Activated CD4-positive, alpha-beta T cell treated with anti-CD3 and anti-CD28 coated beads, Interleukin-2, amount 10 ng/mL, durations not matched to agents 7 days and 5 days (primary cell): ENCODE measurements around the gene FOXD4L6. TPM values are rescaled to one million over a fixed set of nuclear protein-coding genes. Genes with fewer than 3 reads are reported as not detected.
"Not testable (repeated sequence)": the region's sequence is repeated elsewhere in the genome, so short reads cannot be mapped to it uniquely, and the experiment has no call there.

ENCODE experiments used
- CTCF ChIA-PET: fragments of 350-600 bp; sonication (Branson Sonifier 250); formaldehyde crosslinking; loops from one replicate; lab custom pipeline; 2021; ENCODE audit warnings: antibody characterized with exemption; lab: Charles Lee
- POLR2A ChIA-PET: fragments of 350-600 bp; sonication (Branson Sonifier 250); formaldehyde crosslinking; loops from one replicate; lab custom pipeline; 2021; ENCODE audit warnings: antibody characterized with exemption; lab: Charles Lee
- DNase-seq: peaks from one replicate; pipeline ENCODE4 v3.0.0-alpha.2; 2020
- H3K27ac Mint-ChIP-seq: one replicate; pipeline ENCODE4 v1.8.0; 2021; ENCODE audit warnings: mild to moderate bottlenecking, moderate library complexity, mixed read lengths
- H3K27me3 Mint-ChIP-seq: one replicate; pipeline ENCODE4 v1.8.0; 2021; ENCODE audit warnings: mixed read lengths
- H3K36me3 Mint-ChIP-seq: one replicate; pipeline ENCODE4 v1.8.0; 2021; ENCODE audit warnings: low read depth, mixed read lengths
- H3K4me1 Mint-ChIP-seq: one replicate; pipeline ENCODE4 v1.8.0; 2021; ENCODE audit warnings: mixed read lengths
- H3K4me3 Mint-ChIP-seq: one replicate; pipeline ENCODE4 v1.8.0; 2021; ENCODE audit warnings: mild to moderate bottlenecking, moderate library complexity, mixed read lengths
- H3K9me3 Mint-ChIP-seq: one replicate; pipeline ENCODE4 v1.8.0; 2021; ENCODE audit warnings: mixed read lengths
- total RNA-seq, 2 experiments: library from RNA; stranded (reverse); gene quantifications; one replicate each; pipeline ENCODE4 v1.2.3, GENCODE V29; 2021

FOXD4L6 gene
- total RNA-seq, 2 experiments from 2014 or later: not detected

GRCh38 chr9:41113348-41113747, 15.1 kb downstream of the FOXD4L6 start:
- H3K9me3 Mint-ChIP-seq, POLR2A ChIA-PET, H3K27ac Mint-ChIP-seq, DNase-seq, H3K4me1 Mint-ChIP-seq, H3K4me3 Mint-ChIP-seq, CTCF ChIA-PET, H3K27me3 Mint-ChIP-seq, H3K36me3 Mint-ChIP-seq: not testable (repeated sequence)

GRCh38 chr9:41111414-41111813, 17.1 kb downstream of the FOXD4L6 start:
- H3K27me3 Mint-ChIP-seq, H3K36me3 Mint-ChIP-seq, POLR2A ChIA-PET, H3K9me3 Mint-ChIP-seq, DNase-seq, CTCF ChIA-PET, H3K4me3 Mint-ChIP-seq, H3K4me1 Mint-ChIP-seq, H3K27ac Mint-ChIP-seq: not testable (repeated sequence)

DNA sequence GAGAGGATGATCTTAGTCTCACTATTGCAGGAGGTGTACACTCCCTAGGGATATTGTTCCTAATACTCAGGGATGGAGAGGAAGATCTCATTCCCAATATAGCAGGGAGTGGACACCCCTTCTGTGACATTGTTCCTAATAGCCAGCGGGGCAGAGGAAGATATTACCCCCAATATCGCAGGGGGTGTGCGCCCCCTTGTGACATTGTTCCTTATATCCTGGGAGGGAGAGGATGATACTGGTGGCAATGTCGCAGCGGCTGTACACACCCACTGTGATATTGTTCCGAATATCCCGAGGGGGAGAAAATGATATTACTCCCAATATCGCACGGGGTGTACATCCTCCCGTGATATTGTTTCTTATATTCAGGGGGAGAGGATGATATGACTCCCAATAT, 17.6 kb downstream of the FOXD4L6 start:
- DNase-seq, H3K9me3 Mint-ChIP-seq, H3K27me3 Mint-ChIP-seq, H3K4me3 Mint-ChIP-seq, H3K36me3 Mint-ChIP-seq, H3K4me1 Mint-ChIP-seq, H3K27ac Mint-ChIP-seq, POLR2A ChIA-PET, CTCF ChIA-PET: not testable (repeated sequence)

- DNase-seq, POLR2A ChIA-PET, H3K4me3 Mint-ChIP-seq: not testable (repeated sequence)
Measured at GRCh38 chr9:41109253-41109652, 19.2 kb downstream of the FOXD4L6 start.

GRCh38 chr9:41108816-41109215, 19.7 kb downstream of the FOXD4L6 start:
- H3K9me3 Mint-ChIP-seq, CTCF ChIA-PET, DNase-seq, H3K27ac Mint-ChIP-seq, H3K27me3 Mint-ChIP-seq, H3K4me1 Mint-ChIP-seq, H3K4me3 Mint-ChIP-seq, H3K36me3 Mint-ChIP-seq, POLR2A ChIA-PET: not testable (repeated sequence)

More at GRCh38 chr9:41109253-41109652, 19.2 kb downstream of the FOXD4L6 start:
- H3K9me3 Mint-ChIP-seq, H3K4me1 Mint-ChIP-seq, H3K27ac Mint-ChIP-seq, CTCF ChIA-PET, H3K27me3 Mint-ChIP-seq, H3K36me3 Mint-ChIP-seq: not testable (repeated sequence)

DNA sequence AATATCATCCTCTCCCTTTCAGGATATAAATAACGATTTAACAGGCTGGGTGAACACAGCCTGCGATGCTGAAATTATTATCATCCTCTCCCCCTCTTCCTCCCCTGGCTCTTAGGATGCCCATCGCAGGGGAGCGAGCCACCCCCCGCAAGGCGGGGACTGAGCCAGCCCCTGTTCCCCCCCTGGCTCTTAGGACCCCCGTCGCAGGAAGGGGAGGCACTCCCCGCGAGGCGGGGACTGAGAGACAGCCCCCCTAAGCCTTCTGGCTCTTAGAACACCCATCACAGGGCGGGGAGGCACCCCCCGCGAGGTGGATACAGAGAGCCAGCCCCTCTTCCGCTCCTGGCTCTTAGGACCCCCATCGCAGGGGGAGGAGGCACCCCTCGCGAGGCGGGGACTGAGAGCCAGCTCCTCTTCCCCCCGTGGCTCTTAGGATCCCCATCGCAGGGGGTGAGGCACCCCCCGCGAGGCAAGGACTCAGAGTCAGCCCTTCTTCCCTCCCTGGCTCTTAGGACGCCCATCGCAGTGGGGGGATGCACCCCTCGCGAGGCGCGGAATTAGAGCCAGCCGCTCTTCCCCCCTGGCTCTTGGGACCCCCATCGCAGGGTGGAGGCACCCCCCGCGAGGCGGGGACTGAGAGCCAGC, 21.9 kb downstream of the FOXD4L6 start:
- POLR2A ChIA-PET, H3K27ac Mint-ChIP-seq, H3K4me1 Mint-ChIP-seq, CTCF ChIA-PET, H3K4me3 Mint-ChIP-seq, H3K9me3 Mint-ChIP-seq, H3K27me3 Mint-ChIP-seq, H3K36me3 Mint-ChIP-seq, DNase-seq: not testable (repeated sequence)

- H3K4me3 Mint-ChIP-seq, H3K36me3 Mint-ChIP-seq, H3K9me3 Mint-ChIP-seq, DNase-seq, H3K4me1 Mint-ChIP-seq, CTCF ChIA-PET, POLR2A ChIA-PET, H3K27me3 Mint-ChIP-seq, H3K27ac Mint-ChIP-seq: not testable (repeated sequence)
Measured at GRCh38 chr9:41105557-41106253, 22.8 kb downstream of the FOXD4L6 start.

GRCh38 chr9:41104542-41104941, 23.9 kb downstream of the FOXD4L6 start:
- DNase-seq, H3K4me1 Mint-ChIP-seq, H3K4me3 Mint-ChIP-seq, POLR2A ChIA-PET, H3K27me3 Mint-ChIP-seq, H3K36me3 Mint-ChIP-seq, CTCF ChIA-PET, H3K9me3 Mint-ChIP-seq, H3K27ac Mint-ChIP-seq: not testable (repeated sequence)

DNA sequence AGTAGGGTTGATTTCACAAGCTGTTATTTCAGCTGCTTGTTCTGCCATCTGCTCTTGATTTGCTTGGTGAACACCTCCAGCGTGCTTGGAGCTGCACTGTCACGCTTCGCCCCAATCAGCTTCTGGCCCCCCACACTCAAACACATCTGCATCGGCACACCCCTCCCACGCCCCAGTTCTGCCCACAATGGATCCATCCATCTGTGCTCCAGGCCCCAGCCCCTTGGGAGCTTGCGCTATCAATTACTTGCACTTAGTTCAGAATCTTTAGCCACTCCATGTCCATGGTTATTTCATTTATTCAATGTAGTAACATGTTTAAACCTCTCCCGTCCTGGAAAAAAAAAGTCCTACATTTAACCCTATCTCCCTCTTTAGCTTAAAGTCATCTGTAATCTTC, 28.0 kb downstream of the FOXD4L6 start:
- H3K4me3 Mint-ChIP-seq, H3K27me3 Mint-ChIP-seq, DNase-seq, H3K36me3 Mint-ChIP-seq, POLR2A ChIA-PET, H3K27ac Mint-ChIP-seq, H3K4me1 Mint-ChIP-seq, CTCF ChIA-PET, H3K9me3 Mint-ChIP-seq: not testable (repeated sequence)

- DNase-seq, H3K27me3 Mint-ChIP-seq, POLR2A ChIA-PET: not testable (repeated sequence)
Measured at GRCh38 chr9:41098759-41099158, 29.7 kb downstream of the FOXD4L6 start.

GRCh38 chr9:41095060-41095459, 33.4 kb downstream of the FOXD4L6 start:
- H3K4me1 Mint-ChIP-seq, DNase-seq, POLR2A ChIA-PET, CTCF ChIA-PET, H3K27me3 Mint-ChIP-seq, H3K27ac Mint-ChIP-seq, H3K9me3 Mint-ChIP-seq, H3K36me3 Mint-ChIP-seq, H3K4me3 Mint-ChIP-seq: not testable (repeated sequence)

More at GRCh38 chr9:41098759-41099158, 29.7 kb downstream of the FOXD4L6 start:
- H3K4me1 Mint-ChIP-seq, H3K9me3 Mint-ChIP-seq, CTCF ChIA-PET, H3K4me3 Mint-ChIP-seq, H3K36me3 Mint-ChIP-seq, H3K27ac Mint-ChIP-seq: not testable (repeated sequence)

- POLR2A ChIA-PET, H3K27me3 Mint-ChIP-seq, H3K36me3 Mint-ChIP-seq, DNase-seq, CTCF ChIA-PET, H3K4me1 Mint-ChIP-seq, H3K27ac Mint-ChIP-seq, H3K4me3 Mint-ChIP-seq, H3K9me3 Mint-ChIP-seq: not testable (repeated sequence)
Measured at GRCh38 chr9:41094010-41094773, 34.3 kb downstream of the FOXD4L6 start.

DNA sequence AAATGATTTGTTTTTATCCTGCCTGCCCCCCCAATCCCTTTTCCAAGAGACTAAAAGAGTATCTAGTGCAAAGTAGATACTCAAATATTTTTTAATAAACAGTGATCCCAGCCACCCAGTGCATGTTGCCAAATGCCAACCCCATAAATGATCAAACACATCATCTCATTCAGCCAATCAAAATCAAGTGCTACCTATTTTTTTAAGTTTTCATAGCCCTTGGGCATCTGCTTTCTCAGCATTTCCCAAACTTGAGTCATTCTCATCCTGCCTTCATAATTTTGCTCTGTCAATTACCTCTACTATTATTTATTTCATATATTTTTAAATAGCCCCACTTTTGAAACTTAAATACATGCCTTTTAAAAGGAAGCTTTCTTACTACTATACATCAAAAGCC, 37.6 kb downstream of the FOXD4L6 start:
- POLR2A ChIA-PET, H3K36me3 Mint-ChIP-seq, CTCF ChIA-PET, H3K4me3 Mint-ChIP-seq, H3K4me1 Mint-ChIP-seq, DNase-seq, H3K27ac Mint-ChIP-seq, H3K9me3 Mint-ChIP-seq: not testable (repeated sequence)
- peaks cover 16% of the 10 kb centered on the region for H3K27me3 Mint-ChIP-seq
